Measurements from ENCODE around the gene DOCK2. TPM values are rescaled to one million over a fixed set of nuclear protein-coding genes. Genes with fewer than 3 reads are reported as not detected.

Gene DOCK2
- total RNA-seq, 1 experiment from 2014 or later: 1.4 TPM

GRCh38 chr5:169942181-169942580, 305.1 kb downstream of the DOCK2 start:
- Histone ChIP-seq H3K9me3 (ENCODE audit: control insufficient read depth, insufficient read depth, low read depth, low read length) (no peaks in the 10 kb centered on the region), H3K4me3 (ENCODE audit: low read depth in 2 of 2, low read length in 2 of 2) (no peak overlapping the region), H3K27me3 (ENCODE audit: control insufficient read depth, insufficient read depth, low read length) (no peaks in the 10 kb centered on the region), H3K27ac (ENCODE audit: low read length) (no peak overlapping the region), H3K36me3 (ENCODE audit: control insufficient read depth, insufficient read depth, low read length) (no peaks in the 10 kb centered on the region), H3K4me1 (ENCODE audit: control insufficient read depth, insufficient read depth, low read length) (peaks cover 5% of the 10 kb centered on the region; the same call in 1 of the 2 replicates)
- no TSS peak for BruUV-seq (replicated peaks)
- ChIA-PET POLR2A (interaction anchor here (0.6 kb wide), 1 partner anchor 242 kb away, joined by 3 read pairs; no protein-coding TSS in a partner anchor), CTCF (no interaction called here)
- no peak for DNase-seq (ENCODE audit: low read depth, low spot score)
- in situ Hi-C loops (cut with HindIII; ENCODE audit: low pct_unique_long_range_greater_than_20kb, low sequenced_read_pairs): no loop called here
- no peak for ATAC-seq
- intact Hi-C loops (cut with micrococcal nuclease; ENCODE audit: unreplicated experiment): no loop called here
- no peak for TF ChIP-seq SIN3A (IDR thresholded peaks at IDR 0.05; ENCODE audit: borderline replicate concordance, insufficient read depth, low read depth, low read length)
- no peak for TF ChIP-seq POLR2AphosphoS5 (IDR thresholded peaks at IDR 0.05; ENCODE audit: low read depth, low read length)
- TF ChIP-seq REST (IDR thresholded peaks at IDR 0.05; ENCODE audit: insufficient read depth in 1 of 2, low read depth in 2 of 2, low read length in 1 of 2): no peak
- TF ChIP-seq TCF7L2 (IDR thresholded peaks at IDR 0.05; ENCODE audit: low read depth, low read length): no peak
- TF ChIP-seq CTCF (IDR thresholded peaks at IDR 0.05): no peak

- H3K9me3 ChIP-seq (ENCODE audit: control insufficient read depth, insufficient read depth, low read depth, low read length): no peaks in the 10 kb centered on the region
- CTCF ChIA-PET: no interaction called here
- DNase-seq (ENCODE audit: low read depth, low spot score): no peak
- POLR2A ChIA-PET: no interaction called here
- H3K27me3 ChIP-seq (ENCODE audit: control insufficient read depth, insufficient read depth, low read length): no peaks in the 10 kb centered on the region
- no TSS peak for BruUV-seq (replicated peaks)
- no peaks in the 10 kb centered on the region for H3K36me3 ChIP-seq (ENCODE audit: control insufficient read depth, insufficient read depth, low read length)
- in situ Hi-C loops (cut with HindIII; ENCODE audit: low pct_unique_long_range_greater_than_20kb, low sequenced_read_pairs) (no loop called here), intact Hi-C loops (cut with micrococcal nuclease; ENCODE audit: unreplicated experiment) (no loop called here)
- TF ChIP-seq REST (IDR thresholded peaks at IDR 0.05; ENCODE audit: insufficient read depth in 1 of 2, low read depth in 2 of 2, low read length in 1 of 2) (no peak), SIN3A (IDR thresholded peaks at IDR 0.05; ENCODE audit: borderline replicate concordance, insufficient read depth, low read depth, low read length) (no peak), TCF7L2 (IDR thresholded peaks at IDR 0.05; ENCODE audit: low read depth, low read length) (no peak), POLR2AphosphoS5 (IDR thresholded peaks at IDR 0.05; ENCODE audit: low read depth, low read length) (no peak), CTCF (IDR thresholded peaks at IDR 0.05) (no peak)
- ATAC-seq: no peak
- H3K4me1 ChIP-seq (ENCODE audit: control insufficient read depth, insufficient read depth, low read length): peaks cover 5% of the 10 kb centered on the region; the same call in 1 of the 2 replicates
- H3K4me3 ChIP-seq (ENCODE audit: low read depth in 2 of 2, low read length in 2 of 2): no peak overlapping the region
- no peak overlapping the region for H3K27ac ChIP-seq (ENCODE audit: low read length)
These were observed 306.0 kb downstream of the DOCK2 start for GRCh38 chr5:169943026-169943425.
